NCI-H146 treated with DMSO at 0.1 percent for 48 hours (cell line): ENCODE data around the gene DRP2.
"Not testable (repeated sequence)": the region's sequence is repeated elsewhere in the genome, so short reads cannot be mapped to it uniquely, and the experiment has no call there.

ENCODE experiments used
- DNase-seq: peaks from one replicate; lab custom pipeline; 2025; ENCODE audit not compliant: unreplicated experiment; lab: John Stamatoyannopoulos, UW

The DRP2 gene

DNA sequence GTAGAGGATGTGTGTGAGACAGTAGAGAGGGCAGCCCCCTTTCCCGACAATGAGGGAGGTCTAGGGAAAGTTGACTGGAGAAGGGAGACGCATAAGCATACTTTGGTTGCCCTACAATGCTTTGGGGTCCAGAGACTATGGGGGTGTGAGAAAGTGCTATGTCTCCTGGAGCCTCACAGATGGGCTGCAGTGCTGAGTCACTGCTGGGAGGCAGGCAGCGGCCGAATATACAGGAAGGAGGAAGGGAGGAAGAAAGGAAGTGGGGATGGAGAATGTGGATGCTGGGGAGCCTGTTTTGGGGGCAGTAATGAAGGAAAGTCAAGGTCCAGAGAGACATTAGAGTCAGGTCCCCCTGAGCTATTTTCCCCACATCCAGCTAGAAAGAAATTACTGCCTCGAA lies 12.7 kb downstream of the DRP2 start:
- DNase-seq = no peak

DNA sequence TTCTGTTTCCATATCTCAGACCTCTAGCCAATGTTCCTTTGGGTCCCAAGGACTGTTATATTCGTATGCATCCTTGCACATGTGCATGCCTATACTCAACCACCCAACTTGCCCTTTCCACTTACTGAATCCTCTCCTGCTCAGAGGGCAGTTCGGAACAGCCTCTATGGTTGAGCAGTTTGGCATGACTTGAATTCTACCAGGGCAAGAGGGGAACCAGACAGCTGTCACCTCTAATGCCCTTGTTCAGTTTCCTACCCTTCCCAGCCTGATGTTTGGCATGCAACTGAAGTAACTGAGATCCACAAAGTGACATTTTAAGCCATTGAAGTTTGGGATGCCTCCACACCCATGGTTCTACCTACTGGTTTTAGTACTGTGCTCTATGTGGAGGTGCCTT lies 17.5 kb downstream of the DRP2 start:
- no peak for DNase-seq

DNA sequence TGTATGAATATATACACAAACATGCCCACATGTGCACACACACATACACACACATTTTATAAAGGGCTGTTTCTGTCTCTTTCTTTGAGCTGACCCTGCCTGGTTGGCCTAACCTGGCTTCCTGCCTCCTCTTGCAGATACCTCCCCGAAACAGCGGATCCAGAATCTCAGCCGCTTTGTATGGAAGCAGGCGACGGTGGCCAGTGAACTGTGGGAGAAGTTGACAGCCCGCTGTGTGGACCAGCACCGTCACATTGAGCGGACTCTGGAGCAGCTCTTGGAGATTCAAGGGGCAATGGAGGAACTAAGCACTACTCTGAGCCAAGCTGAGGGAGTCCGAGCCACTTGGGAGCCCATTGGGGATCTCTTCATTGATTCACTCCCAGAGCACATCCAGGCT lies 21.9 kb downstream of the DRP2 start:
- no peak for DNase-seq

DNA sequence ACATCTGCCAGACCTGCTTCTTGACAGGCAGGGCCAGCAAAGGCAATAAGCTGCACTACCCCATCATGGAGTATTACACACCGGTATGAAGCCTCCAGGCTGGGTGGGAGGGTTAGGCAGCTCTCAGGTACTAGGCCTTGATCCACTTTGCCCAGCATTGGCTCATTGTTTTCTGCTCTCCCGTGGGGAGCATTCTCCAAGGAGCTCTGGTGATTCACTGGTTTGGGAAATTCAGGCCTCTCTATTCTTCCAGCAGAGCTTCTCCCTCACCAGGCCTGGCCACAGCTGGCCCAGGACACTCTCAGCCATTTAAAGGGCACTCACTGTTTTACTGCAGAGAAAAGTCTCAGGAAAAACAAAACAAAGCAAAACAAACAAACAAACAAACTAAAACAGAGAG lies 33.0 kb downstream of the DRP2 start:
- no peak for DNase-seq

DNA sequence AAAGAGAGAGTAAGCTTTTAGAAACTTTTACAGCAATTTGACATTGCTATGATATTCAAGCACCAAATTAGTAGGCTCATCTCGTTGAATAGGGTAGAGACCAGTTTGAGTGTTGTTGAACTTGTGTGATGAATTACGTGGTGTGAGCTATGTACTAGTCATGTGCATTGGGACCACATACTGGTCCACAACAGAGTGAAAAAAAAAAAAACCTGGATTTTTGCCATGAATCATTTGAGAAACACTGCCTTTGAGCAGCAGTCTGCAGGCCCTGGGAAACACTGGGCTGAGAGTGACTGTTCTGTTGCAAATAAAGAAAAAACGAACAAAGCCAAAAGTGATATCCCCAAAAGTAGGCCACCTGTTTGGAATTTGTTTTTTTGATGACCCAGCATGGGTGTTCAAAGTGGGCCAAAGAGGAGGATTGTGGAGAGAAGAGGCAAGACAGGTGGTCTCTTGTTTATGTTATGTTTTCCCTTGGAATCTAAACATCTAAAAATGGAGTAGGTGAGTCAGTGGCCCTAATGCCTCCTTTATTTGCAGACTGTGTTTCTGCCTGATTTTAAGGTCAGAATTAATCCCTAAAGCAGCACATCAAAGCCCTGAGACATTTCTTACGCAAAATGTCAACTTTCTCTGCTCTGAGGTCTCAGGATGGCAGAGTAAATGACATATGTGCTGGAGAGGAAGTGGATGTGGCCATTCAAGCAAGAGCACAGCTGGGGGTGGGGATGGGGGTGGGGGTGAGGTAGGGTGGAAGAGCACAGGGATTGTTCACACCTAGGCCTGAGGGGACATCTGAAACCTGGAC lies 38.1 kb downstream of the DRP2 start:
- no peak for DNase-seq

DNA sequence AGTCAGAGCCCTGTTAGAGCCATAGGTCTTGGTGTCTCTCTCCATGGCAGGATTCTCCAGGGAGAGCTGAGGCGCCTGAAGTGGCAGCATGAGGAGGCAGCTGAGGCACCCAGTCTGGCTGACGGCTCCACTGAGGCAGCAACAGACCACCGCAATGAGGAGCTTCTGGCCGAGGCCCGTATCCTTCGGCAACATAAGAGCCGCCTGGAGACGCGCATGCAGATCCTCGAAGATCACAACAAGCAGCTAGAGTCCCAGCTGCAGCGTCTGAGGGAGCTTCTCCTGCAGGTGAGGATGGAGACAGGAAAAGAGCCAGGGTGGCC lies 38.6 kb downstream of the DRP2 start:
- no peak for DNase-seq

DNA sequence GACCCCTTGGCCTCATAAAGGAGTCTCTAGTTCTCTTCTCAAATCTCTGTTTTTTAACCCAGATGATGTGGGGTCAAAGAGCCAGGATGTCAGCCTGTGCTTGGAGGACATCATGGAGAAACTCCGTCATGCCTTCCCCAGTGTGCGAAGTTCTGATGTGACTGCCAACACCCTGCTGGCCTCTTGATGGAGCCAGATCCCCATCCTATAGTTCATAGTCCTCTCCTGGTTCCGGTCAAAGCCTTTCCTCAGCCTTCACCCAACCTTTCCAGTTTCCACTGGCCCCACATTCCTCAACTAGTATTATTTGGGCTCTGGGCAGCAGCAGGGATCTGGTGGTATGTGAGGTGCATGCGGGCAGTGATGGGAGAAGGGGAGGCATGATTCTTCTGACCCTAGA lies 40.8 kb downstream of the DRP2 start:
- DNase-seq = no peak

DNA sequence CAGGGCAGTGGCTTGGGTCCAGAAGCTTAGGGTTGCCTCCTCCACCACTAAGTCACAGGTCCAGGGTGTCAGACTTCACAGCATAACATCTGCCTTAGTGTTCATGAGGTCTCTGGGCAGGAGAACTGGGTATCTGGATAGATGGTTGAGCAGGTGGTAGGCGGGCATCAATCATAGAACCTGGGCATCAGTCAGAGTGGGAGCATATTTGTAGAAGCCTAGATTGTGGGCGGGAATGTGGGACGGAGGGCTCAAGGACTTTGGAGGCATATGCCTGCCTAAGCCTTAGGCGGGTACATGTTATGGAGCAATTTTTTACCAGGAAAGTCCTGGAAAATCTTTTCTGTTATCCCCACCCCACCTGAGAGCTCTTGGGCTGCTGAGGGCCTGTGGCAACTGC lies 43.0 kb downstream of the DRP2 start:
- no peak for DNase-seq

DNA sequence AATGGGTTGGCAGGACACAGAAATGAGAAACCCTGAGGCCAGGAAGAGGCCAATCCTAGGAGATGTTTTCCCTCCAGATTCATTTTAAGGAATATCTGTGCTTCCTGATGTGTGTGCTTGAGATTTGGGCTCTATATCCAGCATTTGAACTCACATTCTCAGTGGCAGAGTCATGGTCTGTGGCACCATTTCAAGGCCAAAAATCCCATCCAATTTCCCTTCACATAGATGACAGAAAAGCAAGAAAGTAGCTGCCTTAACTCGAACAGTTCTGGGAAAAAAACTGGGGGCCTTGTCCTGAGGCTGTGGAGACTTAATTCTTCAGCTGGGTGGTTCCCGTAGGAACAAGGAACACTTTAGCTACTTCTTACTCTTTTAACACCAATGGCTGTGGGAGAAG lies 44.2 kb downstream of the DRP2 start:
- DNase-seq = no peak

DNA sequence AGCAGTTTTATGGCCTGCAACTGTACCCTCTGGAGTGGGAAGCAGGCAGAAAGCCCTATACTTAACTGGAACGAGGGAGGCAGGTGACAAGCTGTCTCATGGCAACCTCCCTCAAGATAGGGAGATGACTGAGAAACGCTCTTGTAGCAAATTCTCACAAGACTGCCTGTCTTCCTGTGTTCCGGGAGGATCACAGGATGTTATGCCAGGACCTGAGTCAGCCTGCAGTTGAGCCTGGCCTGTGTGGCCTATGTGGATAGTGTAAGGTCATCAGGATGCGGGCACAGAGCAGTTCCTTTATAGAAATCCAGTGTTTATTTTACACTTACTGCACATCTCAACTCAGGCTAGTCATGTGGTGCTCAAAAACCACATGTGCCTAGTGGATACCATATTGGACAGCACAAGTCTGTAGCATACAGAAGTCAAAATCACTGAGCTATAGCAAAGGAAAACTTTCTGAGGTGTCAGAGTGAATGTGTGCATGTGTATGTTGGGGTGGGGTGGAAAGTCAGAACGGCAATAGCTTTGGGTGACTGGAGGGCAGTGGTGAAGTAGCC lies 46.4 kb downstream of the DRP2 start:
- no peak for DNase-seq

DNA sequence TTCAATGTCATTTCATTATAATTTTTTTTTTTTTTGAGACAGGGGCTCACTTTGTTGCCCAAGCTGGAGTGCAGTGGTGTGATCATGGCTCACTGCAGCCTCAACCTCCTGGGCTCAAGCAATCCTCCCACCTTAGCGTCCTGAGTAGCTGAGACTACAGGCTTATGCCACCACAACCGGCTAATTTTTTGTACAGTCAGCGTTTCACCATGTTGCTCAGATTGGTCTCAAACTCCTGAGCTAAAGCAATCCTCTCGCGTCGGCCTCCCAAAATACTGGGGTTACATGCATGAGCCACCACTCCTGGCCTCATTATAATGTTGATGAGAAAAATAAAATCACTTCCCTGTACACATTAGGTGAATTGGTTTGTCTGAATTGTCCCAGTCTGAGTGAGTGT lies 54.6 kb downstream of the DRP2 start:
- no peak for DNase-seq

DNA sequence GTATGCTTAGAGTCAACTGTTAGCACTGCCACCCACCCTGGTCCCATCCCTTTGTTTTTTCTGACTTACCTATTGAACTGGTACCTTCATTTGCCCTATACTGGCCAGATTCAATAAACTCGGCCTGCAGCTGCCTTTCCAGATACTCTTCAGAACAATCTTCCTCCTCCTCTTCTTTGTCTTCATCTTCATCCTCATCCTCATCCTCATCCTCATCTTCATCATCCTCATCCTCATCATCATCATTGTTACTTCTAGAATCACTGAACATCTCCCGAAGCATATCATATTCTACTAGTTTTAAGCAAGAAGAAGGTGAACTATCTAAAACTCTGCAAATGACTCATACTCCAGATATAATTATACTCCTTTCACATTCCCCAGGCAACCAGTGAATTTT lies 56.7 kb downstream of the DRP2 start:
- DNase-seq = no peak

DNA sequence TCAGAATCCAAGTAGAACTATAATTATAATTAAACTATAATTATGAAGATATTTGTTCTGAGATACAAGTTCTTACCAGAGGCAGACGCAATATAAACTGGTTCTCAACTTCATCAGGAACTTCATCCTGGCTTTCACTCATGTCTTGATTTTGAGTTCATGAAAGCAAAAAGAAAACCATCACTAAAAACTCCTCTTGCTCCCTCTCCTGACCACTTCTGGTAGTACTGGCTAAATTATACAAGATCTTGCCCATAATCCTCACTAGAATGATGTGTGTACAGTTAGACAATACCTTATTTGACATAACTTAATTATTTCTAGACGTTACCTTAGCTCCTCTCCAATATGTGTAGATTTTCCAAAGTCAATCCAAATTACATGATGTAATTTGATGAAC lies 67.8 kb downstream of the DRP2 start:
- DNase-seq = peak; percentile 9

DNA sequence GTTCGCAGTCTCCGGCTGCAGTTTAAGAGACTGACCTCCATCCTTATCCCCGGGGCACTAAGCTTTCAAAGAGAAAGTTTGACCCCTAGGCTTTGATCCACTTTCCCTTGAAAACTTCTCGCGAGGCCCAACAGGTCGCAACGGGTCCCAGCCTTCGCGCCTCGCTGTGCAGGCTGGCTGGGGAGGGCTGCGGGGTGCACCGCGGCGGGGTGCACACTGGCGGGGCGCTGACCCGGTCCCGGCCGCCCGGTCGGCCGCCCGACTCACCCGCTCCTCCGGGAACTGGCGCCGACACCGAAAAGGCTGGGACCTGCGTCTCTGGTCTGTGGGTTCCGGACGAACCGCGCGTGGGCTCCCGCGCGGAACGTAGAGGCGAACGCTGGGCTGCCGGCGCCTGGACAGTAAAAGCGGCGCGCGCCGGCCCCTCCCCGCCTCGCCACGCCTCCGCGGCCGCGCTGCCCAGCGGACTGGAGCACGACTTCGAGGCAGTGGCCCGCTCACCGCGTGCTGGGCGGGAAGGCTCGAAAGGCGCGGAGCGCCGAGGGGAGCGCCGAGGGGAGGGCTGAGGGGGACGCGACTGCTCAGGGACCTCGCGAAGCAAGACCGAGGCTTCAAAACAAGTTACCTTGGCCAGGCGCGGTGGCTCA lies 71.5 kb downstream of the DRP2 start, which contains the start of gene TAF7L:
Gene TAF7L (minus strand): TSS at position 378 of the 647 bp plus-strand sequence. CDS start 3,791 bp downstream, outside the sequence.
- DNase-seq = no peak

DNA sequence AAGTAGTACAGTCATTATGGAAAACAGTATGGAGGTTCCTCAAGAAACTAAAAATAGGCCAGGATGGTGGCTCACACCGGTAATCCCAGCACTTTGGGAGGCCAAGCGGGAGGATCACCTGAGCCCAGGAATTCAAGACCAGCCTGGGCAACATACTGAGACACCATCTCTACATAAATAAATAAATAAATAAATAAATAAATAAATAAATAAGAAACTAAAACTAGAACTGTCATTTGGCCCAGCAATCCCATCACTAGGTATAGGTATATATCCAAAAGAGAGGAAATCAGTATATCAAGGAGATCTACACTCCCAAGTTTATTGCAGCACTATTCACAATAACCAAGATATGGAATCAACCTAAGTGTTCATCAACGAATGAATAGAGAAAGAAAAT lies 76.0 kb downstream of the DRP2 start:
- DNase-seq = not testable (repeated sequence)

DNA sequence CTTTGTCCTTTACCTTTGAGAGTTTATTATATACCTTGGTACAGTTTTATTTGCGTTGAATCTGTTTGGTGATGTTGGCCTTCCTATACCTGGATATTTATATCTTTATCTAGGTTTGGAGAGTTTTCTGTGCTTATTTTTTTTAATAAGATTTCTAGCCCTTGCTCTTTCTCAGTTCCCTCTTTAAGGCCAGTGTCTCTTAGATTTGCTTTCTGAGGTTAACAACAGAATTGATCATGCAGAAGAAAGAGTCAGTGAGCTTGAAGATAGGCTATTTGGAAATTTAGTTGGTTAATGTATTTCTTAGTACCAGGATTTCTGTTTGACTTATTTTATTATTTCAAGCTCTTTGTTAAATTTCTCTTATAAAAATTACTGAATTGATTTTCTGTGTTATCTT lies 84.2 kb downstream of the DRP2 start:
- DNase-seq = no peak
